ENCODE measurements around the gene PSMD1. TPM values are rescaled to one million over a fixed set of nuclear protein-coding genes. Genes with fewer than 3 reads are reported as not detected.

The PSMD1 gene
- total and polyA plus RNA-seq, 2 donors (not counting 3 experiments of a cell fraction or from before 2014, with no cell fraction given) = 163 to 209 TPM

- Histone ChIP-seq H3K4me3 (replicated peaks in 1 of 3; ENCODE audit: insufficient read depth in 1 of 3, low read depth in 1 of 3, low read length in 3 of 3) (no peak overlapping the region), H3K79me2 (ENCODE audit: control insufficient read depth, insufficient read depth, low read length) (no peaks in the 10 kb centered on the region), H4K20me1 (replicated peaks; ENCODE audit: control insufficient read depth, extremely low read depth, insufficient read depth, low read length) (no peaks in the 10 kb centered on the region), H3K9ac (replicated peaks; ENCODE audit: extremely low read depth, insufficient read depth, low read length) (no peak overlapping the region), H3K4me2 (ENCODE audit: insufficient read depth, low read length) (peak overlapping the region; percentile 81), H3K9me1 (replicated peaks; ENCODE audit: control insufficient read depth, extremely low read depth, insufficient read depth, low read length) (no peaks in the 10 kb centered on the region), H3K4me1 (ENCODE audit: control insufficient read depth, extremely low read depth, insufficient read depth, low read length) (peaks cover 28% of the 10 kb centered on the region), H2AFZ (ENCODE audit: low read depth, low read length) (no peak overlapping the region), H3K36me3 (ENCODE audit: control insufficient read depth in 2 of 2, extremely low read depth in 1 of 2, insufficient read depth in 2 of 2, low read length in 2 of 2) (peaks cover 0 to 13% of the 10 kb centered on the region in 2 experiments), H3K27ac (ENCODE audit: insufficient read depth, low read depth, low read length) (peak overlapping the region; percentile 50), H3K9me3 (replicated peaks; ENCODE audit: control insufficient read depth, insufficient read depth, low read length) (no peaks in the 10 kb centered on the region), H3K27me3 (ENCODE audit: control insufficient read depth in 2 of 2, insufficient read depth in 2 of 2, low read length in 2 of 2) (no peaks in the 10 kb centered on the region)
- peak; percentile 53 for DNase-seq (ENCODE audit: low read depth, low spot score)
- intact Hi-C loops (cut with micrococcal nuclease) = no loop called here
- peak; percentile 74 for FAIRE-seq
- CTCF ChIA-PET = interaction anchor here (0.6 to 2.9 kb wide), 7 partner anchors 8 to 63 kb away, joined by 3 to 10 read pairs (median 5); no protein-coding TSS in a partner anchor
- no TSS peak for BruUV-seq (replicated peaks)
- POLR2A ChIA-PET = no interaction called here
- dilution Hi-C loops (cut with MboI; ENCODE audit: extremely low pct_ligation_motif_present, low sequenced_read_pairs) = no loop called here
- no peak for TF ChIP-seq POLR2A (IDR thresholded peaks at IDR 0.05; ENCODE audit: low read depth, low read length)
- TF ChIP-seq JUN (IDR thresholded peaks at IDR 0.05; ENCODE audit: borderline replicate concordance, insufficient read depth, insufficient read length, low read depth) = peak; percentile 21
- peak; percentile 16 for TF ChIP-seq POLR2AphosphoS5 (IDR thresholded peaks at IDR 0.05; ENCODE audit: insufficient read depth, low read depth, low read length)
- no peak for TF ChIP-seq FOS (IDR thresholded peaks at IDR 0.05; ENCODE audit: borderline replicate concordance, insufficient read depth, low read length)
- peak; percentile 67 for TF ChIP-seq GATA2 (IDR thresholded peaks at IDR 0.05; ENCODE audit: insufficient read depth, insufficient read length, low read depth, low read length)
- no peak for TF ChIP-seq CTCF (IDR thresholded peaks at IDR 0.05; ENCODE audit: extremely low read depth in 1 of 2, insufficient read depth in 1 of 2, low read depth in 1 of 2, low read length in 2 of 2)
Observed at GRCh38 chr2:231174211-231174651, 117.6 kb downstream of the PSMD1 start.
